Measurements from ENCODE around the gene ORMDL3.

The ORMDL3 gene

GRCh38 chr17:39923836-39924690 is 3.3 kb downstream of the ORMDL3 start:
- DNase-seq (ENCODE audit: low read depth, low spot score) = no peak
- H3K9me3 ChIP-seq (ENCODE audit: low read depth, low read length) = no peaks in the 10 kb centered on the region
- H3K36me3 ChIP-seq (ENCODE audit: insufficient read depth, low read length) = peaks cover 10% of the 10 kb centered on the region; the same call in 1 of the 2 replicates
- H3K4me3 ChIP-seq = no peak overlapping the region
- H3K27ac ChIP-seq = no peak overlapping the region
- TF ChIP-seq EZH2 (IDR thresholded peaks at IDR 0.05) = no peak
- no peak for TF ChIP-seq POLR2AphosphoS5 (IDR thresholded peaks at IDR 0.05; ENCODE audit: borderline replicate concordance, low read depth, low read length)
- TF ChIP-seq FOXP2 (optimal IDR thresholded peaks at IDR 0.05; ENCODE audit: control extremely low read depth, extremely low read length, insufficient read depth) = no peak
- peak overlapping the region; percentile 15 for H3K9ac ChIP-seq (ENCODE audit: insufficient read length)

DNA sequence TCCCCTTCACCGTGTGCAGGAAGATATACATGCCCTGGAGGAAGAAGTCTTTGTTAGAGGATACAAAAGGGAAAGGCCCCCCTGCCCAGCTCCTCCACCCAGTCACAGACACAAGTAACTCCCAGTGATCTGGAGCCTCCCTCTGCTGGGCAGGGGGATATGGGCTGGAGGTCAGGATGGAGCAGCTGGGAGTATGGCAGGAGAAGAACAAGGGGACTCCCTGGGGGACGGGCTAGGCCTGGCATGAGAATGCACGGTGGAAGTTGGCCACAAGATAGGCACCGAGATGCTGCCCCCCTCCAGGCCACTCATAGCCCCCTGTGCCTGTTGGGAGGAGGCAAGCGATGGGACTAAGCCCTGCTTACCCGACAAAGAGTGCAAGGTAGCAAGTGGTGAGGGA is 4.2 kb downstream of the ORMDL3 start:
- Histone ChIP-seq H3K9ac (ENCODE audit: insufficient read length) (no peak overlapping the region), H3K9me3 (ENCODE audit: low read depth, low read length) (no peaks in the 10 kb centered on the region), H3K4me3 (no peak overlapping the region), H3K36me3 (ENCODE audit: insufficient read depth, low read length) (peaks cover 10% of the 10 kb centered on the region; the same call in 1 of the 2 replicates), H3K27ac (no peak overlapping the region)
- no peak for DNase-seq (ENCODE audit: low read depth, low spot score)
- TF ChIP-seq POLR2AphosphoS5 (IDR thresholded peaks at IDR 0.05; ENCODE audit: borderline replicate concordance, low read depth, low read length) = no peak
- TF ChIP-seq EZH2 (IDR thresholded peaks at IDR 0.05) = no peak
- TF ChIP-seq FOXP2 (optimal IDR thresholded peaks at IDR 0.05; ENCODE audit: control extremely low read depth, extremely low read length, insufficient read depth) = no peak

DNA sequence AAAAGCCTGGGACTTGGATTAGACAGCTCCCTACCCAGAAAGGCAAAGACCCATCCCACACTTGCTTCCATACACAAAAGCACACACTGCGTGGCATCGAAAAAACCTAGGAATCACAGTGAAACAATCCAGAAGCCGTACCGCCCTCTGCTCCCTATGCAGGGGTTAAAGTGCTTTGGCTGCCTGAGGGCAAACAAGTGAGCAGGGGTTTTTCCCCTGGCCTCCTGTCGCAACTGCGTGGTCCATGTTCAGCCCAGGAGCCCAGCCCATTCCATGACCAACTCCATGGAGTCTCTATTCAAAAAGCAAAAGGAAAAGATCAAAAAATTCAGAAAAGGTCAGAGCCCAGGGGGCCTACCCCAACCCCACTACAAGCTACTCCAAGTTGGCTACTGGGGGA is 5.4 kb downstream of the ORMDL3 start:
- H3K4me3 ChIP-seq = no peak overlapping the region
- H3K36me3 ChIP-seq (ENCODE audit: insufficient read depth, low read length) = peaks cover 10% of the 10 kb centered on the region; the same call in 1 of the 2 replicates
- TF ChIP-seq EZH2 (IDR thresholded peaks at IDR 0.05) (no peak), POLR2AphosphoS5 (IDR thresholded peaks at IDR 0.05; ENCODE audit: borderline replicate concordance, low read depth, low read length) (no peak)
- no peak overlapping the region for H3K27ac ChIP-seq
- H3K9me3 ChIP-seq (ENCODE audit: low read depth, low read length) = no peaks in the 10 kb centered on the region
- no peak overlapping the region for H3K9ac ChIP-seq (ENCODE audit: insufficient read length)
- DNase-seq (ENCODE audit: low read depth, low spot score) = no peak

- no peak for TF ChIP-seq EZH2 (IDR thresholded peaks at IDR 0.05)
- TF ChIP-seq POLR2AphosphoS5 (IDR thresholded peaks at IDR 0.05; ENCODE audit: borderline replicate concordance, low read depth, low read length) = no peak
- TF ChIP-seq FOXP2 (optimal IDR thresholded peaks at IDR 0.05; ENCODE audit: control extremely low read depth, extremely low read length, insufficient read depth) = no peak
- peaks cover 10% of the 10 kb centered on the region; the same call in 1 of the 2 replicates for H3K36me3 ChIP-seq (ENCODE audit: insufficient read depth, low read length)
- H3K4me3 ChIP-seq = no peak overlapping the region
- no peaks in the 10 kb centered on the region for H3K9me3 ChIP-seq (ENCODE audit: low read depth, low read length)
- no peak overlapping the region for H3K27ac ChIP-seq
- H3K9ac ChIP-seq (ENCODE audit: insufficient read length) = no peak overlapping the region
- DNase-seq (ENCODE audit: low read depth, low spot score) = no peak
Measured at GRCh38 chr17:39921323-39921722, 6.1 kb downstream of the ORMDL3 start.

- no peak for TF ChIP-seq FOXP2 (optimal IDR thresholded peaks at IDR 0.05; ENCODE audit: control extremely low read depth, extremely low read length, insufficient read depth)
- TF ChIP-seq POLR2AphosphoS5 (IDR thresholded peaks at IDR 0.05; ENCODE audit: borderline replicate concordance, low read depth, low read length) = no peak
- TF ChIP-seq EZH2 (IDR thresholded peaks at IDR 0.05) = no peak
- peak overlapping the region; percentile 36; the same call in 1 of the 2 replicates for H3K27ac ChIP-seq
- DNase-seq (ENCODE audit: low read depth, low spot score) = no peak
- H3K9me3 ChIP-seq (ENCODE audit: low read depth, low read length) = no peaks in the 10 kb centered on the region
- H3K4me3 ChIP-seq = no peak overlapping the region
- no peak overlapping the region for H3K9ac ChIP-seq (ENCODE audit: insufficient read length)
- H3K36me3 ChIP-seq (ENCODE audit: insufficient read depth, low read length) = peaks cover 10% of the 10 kb centered on the region; the same call in 1 of the 2 replicates
Measured at GRCh38 chr17:39920218-39921210, 6.9 kb downstream of the ORMDL3 start.

- no peak overlapping the region for H3K27ac ChIP-seq
- no peak overlapping the region for H3K9ac ChIP-seq (ENCODE audit: insufficient read length)
- no peak for TF ChIP-seq EZH2 (IDR thresholded peaks at IDR 0.05)
- no peak for TF ChIP-seq FOXP2 (optimal IDR thresholded peaks at IDR 0.05; ENCODE audit: control extremely low read depth, extremely low read length, insufficient read depth)
- TF ChIP-seq POLR2AphosphoS5 (IDR thresholded peaks at IDR 0.05; ENCODE audit: borderline replicate concordance, low read depth, low read length) = no peak
- no peak overlapping the region for H3K4me3 ChIP-seq
- no peaks in the 10 kb centered on the region for H3K9me3 ChIP-seq (ENCODE audit: low read depth, low read length)
- DNase-seq (ENCODE audit: low read depth, low spot score) = no peak
- peaks cover 10% of the 10 kb centered on the region; the same call in 1 of the 2 replicates for H3K36me3 ChIP-seq (ENCODE audit: insufficient read depth, low read length)
Measured at GRCh38 chr17:39919087-39919683, 8.2 kb downstream of the ORMDL3 start.

DNA sequence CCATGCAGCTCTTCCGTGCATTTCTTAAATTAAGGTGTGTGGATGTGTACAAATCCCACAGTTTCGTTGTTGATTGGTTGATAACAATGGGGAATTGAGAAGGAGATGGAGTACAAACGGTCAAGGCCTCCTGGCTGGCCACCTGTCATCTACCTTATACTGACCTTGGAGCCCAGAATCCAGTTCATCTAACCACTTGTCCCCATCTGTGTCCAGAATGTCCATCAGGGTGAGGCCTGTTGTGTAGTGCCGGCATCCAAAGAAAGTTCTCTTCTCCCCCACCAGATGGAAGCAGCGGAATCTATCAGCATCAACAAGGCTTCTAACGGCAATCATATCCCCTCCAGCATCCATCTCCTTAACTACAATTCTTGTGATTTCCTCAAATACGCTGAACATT is 10.5 kb downstream of the ORMDL3 start:
- Histone ChIP-seq H3K9ac (ENCODE audit: insufficient read length) (no peak overlapping the region), H3K27ac (no peak overlapping the region), H3K4me3 (no peak overlapping the region), H3K9me3 (ENCODE audit: low read depth, low read length) (no peaks in the 10 kb centered on the region), H3K36me3 (ENCODE audit: insufficient read depth, low read length) (no peaks in the 10 kb centered on the region; the same call in 1 of the 2 replicates)
- TF ChIP-seq FOXP2 (optimal IDR thresholded peaks at IDR 0.05; ENCODE audit: control extremely low read depth, extremely low read length, insufficient read depth) = no peak
- no peak for TF ChIP-seq POLR2AphosphoS5 (IDR thresholded peaks at IDR 0.05; ENCODE audit: borderline replicate concordance, low read depth, low read length)
- no peak for TF ChIP-seq EZH2 (IDR thresholded peaks at IDR 0.05)
- no peak for DNase-seq (ENCODE audit: low read depth, low spot score)
